Duodenal mucosa (tissue), 2 donors: ENCODE measurements around the gene RBM20.

Source experiments
- H3K27ac ChIP-seq: one replicate; pipeline ENCODE4 v1.7.0; 2013; ENCODE audit warnings: low read depth, low read length
- H3K27me3 ChIP-seq, 2 donors: one replicate each; pipeline ENCODE4 v1.7.0; 2013; ENCODE audit warnings: low read length in 2 of 2, control low read depth in 1 of 2; ENCODE audit not compliant: insufficient read depth in 2 of 2, control insufficient read depth in 1 of 2
- H3K36me3 ChIP-seq, 2 donors: one replicate each; pipeline ENCODE4 v1.7.0; 2013; ENCODE audit warnings: low read length in 2 of 2, control low read depth in 1 of 2; ENCODE audit not compliant: insufficient read depth in 2 of 2, control insufficient read depth in 1 of 2
- H3K4me1 ChIP-seq, 2 donors: one replicate each; pipeline ENCODE4 v1.7.0; 2013; ENCODE audit warnings: low read length in 2 of 2, control low read depth in 1 of 2; ENCODE audit not compliant: insufficient read depth in 2 of 2, control insufficient read depth in 1 of 2
- H3K4me3 ChIP-seq, 2 donors: one replicate each; pipeline ENCODE4 v1.7.0; 2013; ENCODE audit warnings: low read length in 2 of 2, low read depth in 1 of 2
- H3K9ac ChIP-seq, 2 donors: one replicate each; pipeline ENCODE4 v1.7.0; 2013; ENCODE audit warnings: low read length in 2 of 2, low read depth in 1 of 2
- H3K9me3 ChIP-seq, 2 donors: one replicate each; pipeline ENCODE4 v1.7.0; 2013; ENCODE audit warnings: low read length in 2 of 2, control low read depth in 1 of 2; ENCODE audit not compliant: control insufficient read depth in 1 of 2

Gene RBM20

DNA sequence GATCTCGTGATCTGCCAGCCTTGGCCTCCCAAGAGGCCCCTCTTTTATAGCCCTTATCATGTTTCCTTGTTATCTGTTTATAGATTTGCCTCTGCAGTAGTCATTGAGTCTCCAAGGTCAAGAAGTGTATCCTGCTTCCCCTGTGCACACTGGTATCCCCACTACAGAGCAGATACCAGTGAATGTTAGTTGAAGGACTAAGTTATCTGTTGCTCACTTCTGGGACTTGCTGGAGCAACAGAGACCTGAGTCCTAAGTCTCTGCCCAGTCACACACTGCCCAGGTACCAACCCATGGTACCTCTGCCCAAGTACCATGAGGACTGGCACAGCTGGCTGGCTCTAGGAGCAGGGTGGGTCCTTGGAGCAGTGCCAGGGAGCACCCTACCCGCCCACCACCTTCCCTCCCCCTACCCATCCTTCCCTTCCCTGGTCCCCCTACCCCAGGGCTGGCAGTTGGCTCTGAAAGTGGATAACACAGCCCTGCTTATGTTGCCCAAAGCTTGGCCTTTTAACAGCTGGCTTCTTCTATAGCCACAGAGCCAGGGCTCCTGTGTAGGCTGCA lies 201.1 kb downstream of the RBM20 start:
- Histone ChIP-seq H3K27me3 (no peaks in the 10 kb centered on the region), H3K9ac (peak overlapping the region; percentile 54 to 70), H3K36me3 (no peaks in the 10 kb centered on the region), H3K27ac (peak overlapping the region; percentile 92), H3K4me1 (peaks cover 68 to 71% of the 10 kb centered on the region in 2 donors), H3K9me3 (no peaks in the 10 kb centered on the region), H3K4me3 (no peak overlapping the region)

DNA sequence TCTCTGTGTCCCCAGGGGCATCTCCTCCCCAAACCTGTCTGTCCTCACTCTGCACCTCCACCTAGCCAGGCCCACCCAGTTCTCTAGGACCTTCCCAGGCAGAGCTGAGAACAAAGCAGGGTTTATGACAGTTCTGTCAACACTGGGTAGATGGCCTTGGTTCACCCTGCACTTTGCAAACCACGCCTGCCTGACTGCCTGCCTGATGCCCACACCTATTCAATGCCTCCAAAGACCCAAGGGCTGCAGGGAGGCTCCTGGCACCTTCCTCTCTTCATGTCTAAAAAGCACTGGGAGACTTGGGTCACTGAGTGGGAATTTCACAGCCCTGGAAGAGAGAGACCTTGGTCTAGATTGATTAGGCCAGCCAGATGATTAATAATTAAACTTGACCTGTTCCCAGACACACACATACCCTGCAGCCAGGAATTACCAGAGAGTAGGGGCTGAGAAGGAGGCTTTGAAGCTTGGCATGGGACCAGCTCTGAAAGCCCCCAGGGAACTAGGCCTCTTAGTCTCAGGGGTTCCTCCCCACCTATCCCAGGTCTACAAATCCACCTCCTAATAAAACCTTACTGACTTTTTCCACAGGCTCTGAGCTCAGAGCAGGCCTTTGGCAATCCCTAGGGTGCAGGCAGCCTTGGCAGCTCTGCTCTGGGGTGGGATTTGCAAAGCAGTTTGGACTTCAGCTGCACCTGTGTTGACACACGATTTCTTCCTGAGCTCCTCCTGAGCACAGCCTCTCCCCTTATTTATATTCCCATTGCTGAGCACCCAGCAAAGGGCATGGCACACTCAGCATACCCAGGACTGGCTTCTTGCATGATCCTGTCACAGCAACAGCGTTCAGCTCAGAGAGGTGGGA lies 201.9 kb downstream of the RBM20 start:
- no peaks in the 10 kb centered on the region for H3K36me3 ChIP-seq
- H3K9ac ChIP-seq, result peak overlapping the region; percentile 54 to 70
- H3K27ac ChIP-seq, result peak overlapping the region; percentile 92
- H3K4me1 ChIP-seq, result peaks cover 62 to 70% of the 10 kb centered on the region in 2 donors
- H3K9me3 ChIP-seq, result no peaks in the 10 kb centered on the region
- H3K4me3 ChIP-seq, result no peak overlapping the region
- no peaks in the 10 kb centered on the region for H3K27me3 ChIP-seq

DNA sequence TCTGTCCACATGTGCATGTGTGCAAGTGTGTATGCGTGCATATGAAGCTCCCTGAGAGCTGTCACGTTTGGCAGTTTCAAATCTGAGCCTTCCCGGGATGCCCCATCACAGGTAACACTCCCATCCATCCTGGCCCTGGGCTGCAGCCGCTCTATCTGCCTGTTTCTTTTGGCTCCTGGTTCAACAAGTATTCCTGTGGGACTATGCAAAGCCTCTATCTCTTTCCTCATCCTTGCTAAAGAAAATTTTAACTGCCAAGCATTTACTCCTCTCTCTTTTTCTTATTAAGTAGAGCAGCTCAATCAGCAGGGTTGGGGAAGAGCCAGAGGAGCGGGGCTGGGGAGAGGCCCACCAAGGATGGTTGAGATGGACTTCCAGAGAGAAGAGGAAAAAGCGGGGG lies 203.2 kb downstream of the RBM20 start:
- peak overlapping the region; percentile 52 to 70 for H3K9ac ChIP-seq
- no peak overlapping the region for H3K4me3 ChIP-seq
- H3K27ac ChIP-seq, result peak overlapping the region; percentile 86
- no peaks in the 10 kb centered on the region for H3K36me3 ChIP-seq
- peaks cover 56 to 67% of the 10 kb centered on the region in 2 donors for H3K4me1 ChIP-seq
- H3K9me3 ChIP-seq, result no peaks in the 10 kb centered on the region
- H3K27me3 ChIP-seq, result no peaks in the 10 kb centered on the region

DNA sequence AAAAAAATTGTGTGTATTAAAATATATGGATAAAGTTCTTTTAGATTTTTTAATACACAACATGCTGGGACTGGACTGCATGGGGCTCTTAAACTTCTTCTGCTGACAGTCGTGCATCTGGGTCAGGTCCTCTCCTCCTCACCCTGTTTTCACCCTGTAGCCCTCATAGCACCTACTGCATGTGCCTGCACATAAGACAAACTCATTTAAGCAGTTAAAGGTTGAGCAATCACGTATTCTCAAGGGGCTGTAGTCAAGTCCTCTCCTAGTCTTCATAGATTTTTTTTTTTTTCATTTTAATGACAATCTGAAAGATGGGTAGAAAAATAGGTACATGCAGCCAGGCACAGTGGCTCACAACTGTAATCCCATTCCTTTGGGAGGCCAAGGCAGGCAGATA lies 204.0 kb downstream of the RBM20 start:
- Histone ChIP-seq H3K27me3 (no peaks in the 10 kb centered on the region), H3K4me1 (peaks cover 56 to 67% of the 10 kb centered on the region in 2 donors), H3K27ac (no peak overlapping the region), H3K9me3 (no peaks in the 10 kb centered on the region), H3K36me3 (no peaks in the 10 kb centered on the region), H3K9ac (no peak overlapping the region), H3K4me3 (no peak overlapping the region)

DNA sequence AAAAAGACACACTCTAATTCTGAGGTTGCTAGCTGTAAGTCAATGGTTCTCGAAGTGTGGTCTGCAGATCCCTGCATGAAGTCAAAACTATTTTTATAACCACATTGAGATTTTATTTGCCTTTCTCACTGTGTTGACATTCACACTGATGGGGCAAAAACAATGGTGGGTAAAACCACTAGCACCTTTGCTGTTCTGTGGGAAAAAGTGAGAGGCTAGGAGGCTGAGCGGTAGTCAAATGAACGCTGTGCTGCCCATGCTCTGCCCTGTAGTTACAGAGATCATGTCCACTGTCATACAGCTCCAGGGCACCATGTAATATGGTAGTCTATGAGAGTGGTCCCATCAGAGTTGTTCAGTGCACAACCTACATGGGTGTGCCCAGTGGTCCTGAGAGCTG lies 206.0 kb downstream of the RBM20 start:
- no peaks in the 10 kb centered on the region for H3K36me3 ChIP-seq
- H3K9ac ChIP-seq, result no peak overlapping the region
- peaks cover 54 to 68% of the 10 kb centered on the region in 2 donors for H3K4me1 ChIP-seq
- no peak overlapping the region for H3K4me3 ChIP-seq
- no peaks in the 10 kb centered on the region for H3K9me3 ChIP-seq
- no peaks in the 10 kb centered on the region for H3K27me3 ChIP-seq
- H3K27ac ChIP-seq, result no peak overlapping the region

DNA sequence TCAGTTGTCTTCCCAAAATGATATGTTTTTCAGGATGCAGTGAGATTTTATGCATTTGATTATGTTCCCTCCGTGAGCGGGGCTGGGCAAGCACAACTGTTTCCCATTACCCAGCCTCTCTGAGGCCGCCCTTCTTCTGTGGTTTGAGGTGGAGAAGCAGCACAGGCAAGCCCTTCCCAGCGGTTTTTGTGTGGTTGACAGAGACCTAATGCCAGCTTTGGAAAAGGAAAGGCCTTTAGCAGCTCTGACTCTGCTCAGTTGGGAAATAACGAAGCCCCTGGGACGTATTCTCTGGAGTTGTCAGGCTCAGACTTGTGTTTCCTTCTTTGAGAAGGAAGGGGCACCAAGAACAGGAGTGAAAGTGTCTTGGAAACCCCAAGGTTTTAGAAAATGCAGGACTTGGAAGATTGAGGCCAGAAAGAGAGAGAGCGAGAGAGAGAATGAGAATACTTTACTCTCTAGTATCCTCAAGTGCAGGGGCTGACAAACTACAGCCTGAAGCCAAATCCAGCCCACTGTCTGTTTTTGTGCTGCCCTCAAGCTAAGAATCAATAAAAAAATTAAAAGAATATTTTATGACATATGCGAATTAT lies 207.0 kb downstream of the RBM20 start:
- Histone ChIP-seq H3K9me3 (no peaks in the 10 kb centered on the region), H3K4me3 (no peak overlapping the region), H3K27ac (no peak overlapping the region), H3K9ac (no peak overlapping the region), H3K36me3 (no peaks in the 10 kb centered on the region), H3K4me1 (peaks cover 48 to 61% of the 10 kb centered on the region in 2 donors), H3K27me3 (no peaks in the 10 kb centered on the region)

DNA sequence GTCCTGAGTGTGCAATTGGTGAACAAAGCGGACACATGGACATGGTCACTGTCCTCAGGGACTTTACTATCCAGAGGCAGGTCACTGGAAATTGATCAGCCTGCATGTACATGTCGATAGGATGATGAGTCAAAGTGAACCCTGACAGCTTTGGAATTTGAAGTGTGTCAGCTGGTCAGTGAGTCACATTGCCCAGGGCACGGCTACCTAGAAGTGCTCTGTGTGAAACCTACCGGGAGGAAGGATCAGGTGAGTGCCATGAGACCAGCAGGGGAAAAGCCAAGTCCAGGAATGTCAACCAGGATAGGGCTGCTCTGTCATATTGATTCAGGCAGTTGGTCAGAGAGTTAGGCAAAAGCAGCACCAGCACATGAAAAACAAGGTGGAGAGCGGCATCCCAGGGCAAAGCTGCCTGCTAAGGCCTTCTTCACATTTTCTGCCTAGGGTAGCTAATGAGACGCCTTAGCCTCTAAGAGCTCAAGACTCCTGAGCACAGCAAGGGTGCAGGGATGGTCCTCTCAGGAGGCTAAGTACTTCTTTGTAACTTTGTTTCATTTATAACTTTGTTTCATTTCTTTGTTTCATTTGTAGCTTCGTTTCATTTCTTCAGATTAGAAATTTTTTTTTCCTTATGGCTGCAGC lies 208.2 kb downstream of the RBM20 start:
- Histone ChIP-seq H3K9ac (peak overlapping the region in 1 of 2 donors; percentile 40), H3K36me3 (no peaks in the 10 kb centered on the region), H3K27ac (no peak overlapping the region), H3K27me3 (no peaks in the 10 kb centered on the region), H3K4me1 (peaks cover 39 to 52% of the 10 kb centered on the region in 2 donors), H3K4me3 (peak overlapping the region in 1 of 2 donors; percentile 18), H3K9me3 (no peaks in the 10 kb centered on the region)

DNA sequence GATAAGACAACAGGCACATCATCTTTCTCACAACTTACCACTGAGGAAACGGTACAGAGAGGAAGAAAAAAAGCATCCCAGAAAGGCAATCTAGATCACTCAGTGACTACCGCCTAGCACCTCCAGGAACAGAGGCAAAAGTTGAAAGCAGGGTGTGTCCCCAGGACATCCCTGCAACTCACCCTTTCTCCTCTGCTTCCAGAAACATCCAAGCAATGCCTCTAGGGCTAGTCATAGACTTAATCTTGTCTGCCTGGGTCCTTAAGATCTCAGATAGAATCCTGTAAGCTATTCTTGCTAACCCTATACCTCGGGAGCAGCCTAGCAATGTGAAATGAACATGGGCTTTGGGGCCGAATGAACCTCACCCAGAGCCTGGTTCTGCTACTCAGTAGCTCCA lies 208.8 kb downstream of the RBM20 start:
- H3K27me3 ChIP-seq, result no peaks in the 10 kb centered on the region
- no peak overlapping the region for H3K27ac ChIP-seq
- peak overlapping the region in 1 of 2 donors; percentile 45 for H3K9ac ChIP-seq
- H3K4me1 ChIP-seq, result peaks cover 41 to 54% of the 10 kb centered on the region in 2 donors
- no peaks in the 10 kb centered on the region for H3K9me3 ChIP-seq
- H3K36me3 ChIP-seq, result no peaks in the 10 kb centered on the region
- H3K4me3 ChIP-seq, result peak overlapping the region in 1 of 2 donors; percentile 18

DNA sequence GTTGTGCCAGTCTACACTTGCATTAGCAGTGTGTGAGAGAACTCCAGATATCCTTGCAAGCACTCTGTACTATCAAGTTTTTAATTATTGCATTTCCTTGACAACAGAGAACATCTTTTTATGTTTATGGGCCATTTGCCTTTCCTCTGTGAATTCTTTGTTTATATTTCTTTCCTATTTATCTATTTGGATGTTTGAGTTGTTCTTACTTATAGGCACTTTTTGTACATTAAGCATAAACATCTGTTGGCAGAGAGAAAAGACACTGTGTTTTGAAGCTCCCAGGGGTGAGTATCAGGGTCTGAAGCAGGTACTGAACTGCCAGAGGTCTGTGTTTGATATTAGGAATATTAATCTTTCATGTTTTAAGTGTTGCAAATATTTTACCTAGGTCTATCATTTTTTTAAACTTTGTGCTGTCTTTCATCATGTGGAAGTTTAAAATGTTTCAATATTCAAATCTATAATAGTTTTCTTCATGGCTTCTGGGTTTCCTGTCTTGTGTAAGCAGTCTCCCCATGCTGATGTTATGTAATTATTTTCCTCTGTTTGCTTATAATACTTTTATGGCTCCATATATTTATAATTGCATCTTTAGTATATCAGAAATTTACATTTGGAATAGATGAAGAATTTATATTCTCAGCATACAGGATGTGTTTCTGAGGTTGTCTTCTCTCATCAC lies 209.9 kb downstream of the RBM20 start:
- Histone ChIP-seq H3K27ac (no peak overlapping the region), H3K4me3 (no peak overlapping the region), H3K4me1 (peaks cover 52 to 63% of the 10 kb centered on the region in 2 donors), H3K9me3 (no peaks in the 10 kb centered on the region), H3K36me3 (no peaks in the 10 kb centered on the region), H3K9ac (no peak overlapping the region), H3K27me3 (no peaks in the 10 kb centered on the region)
